ENCODE measurements around the gene LARGE2.

GRCh38 chr11:45913514-45913913 is 8.9 kb upstream of the LARGE2 start:
- no peak for TF ChIP-seq IRF2 (CRISPR knock-in tag; IDR thresholded peaks at IDR 0.05; ENCODE audit: borderline replicate concordance, low read depth)
- no peak for TF ChIP-seq CTCF (IDR thresholded peaks at IDR 0.05)
- TF ChIP-seq USF2 (CRISPR knock-in tag; IDR thresholded peaks at IDR 0.05), result no peak
- no peak for TF ChIP-seq E2F1 (CRISPR knock-in tag; IDR thresholded peaks at IDR 0.05)
- TF ChIP-seq NR3C1 (CRISPR knock-in tag; conservative IDR thresholded peaks at IDR 0.05; ENCODE audit: low read depth), result no peak

All from WTC11 (cell line).